Measurements from ENCODE around the gene RNF133.
A peak's percentile ranks its signal among the peaks of the same experiment; 100 is the strongest.
"Not testable (repeated sequence)": the region's sequence is repeated elsewhere in the genome, so short reads cannot be mapped to it uniquely, and the experiment has no call there.

The RNF133 gene

DNA sequence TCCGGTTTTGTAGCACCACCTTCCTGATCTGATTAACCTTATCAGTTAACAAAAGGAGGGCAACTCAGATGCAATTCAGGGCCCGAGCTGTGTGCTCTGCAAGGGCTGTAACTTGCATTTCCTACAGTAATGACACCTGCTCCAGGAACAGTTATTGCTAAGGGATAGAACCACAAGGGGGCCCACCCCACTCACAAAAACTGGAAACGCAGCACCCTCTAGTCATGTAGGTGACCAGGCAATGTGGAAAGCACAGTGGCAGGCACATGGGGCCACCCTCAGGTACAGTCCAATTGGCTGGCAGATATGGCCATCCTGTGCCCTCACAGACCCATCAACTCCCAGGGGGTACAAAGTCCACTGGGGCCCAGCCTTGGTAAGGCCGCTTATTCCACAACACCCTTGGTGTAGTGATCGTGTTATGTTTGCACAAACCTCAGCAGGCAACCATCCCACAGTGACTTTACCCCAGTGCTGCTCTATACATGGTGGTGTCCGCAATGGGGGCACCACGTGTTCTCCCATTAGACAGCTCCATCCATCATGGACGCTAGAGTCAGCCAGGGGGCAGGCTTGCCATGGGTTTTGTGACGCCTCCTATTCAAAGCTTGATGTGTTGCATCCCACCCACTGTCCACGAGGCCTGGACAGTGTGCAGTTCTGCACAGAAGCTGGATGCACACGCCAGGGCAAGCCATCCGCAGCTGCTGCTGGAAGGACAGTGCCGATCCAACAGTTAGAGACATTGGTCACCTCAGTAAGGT lies 9.4 kb downstream of the RNF133 start:
- no peak for DNase-seq (ENCODE audit: low spot score)

DNA sequence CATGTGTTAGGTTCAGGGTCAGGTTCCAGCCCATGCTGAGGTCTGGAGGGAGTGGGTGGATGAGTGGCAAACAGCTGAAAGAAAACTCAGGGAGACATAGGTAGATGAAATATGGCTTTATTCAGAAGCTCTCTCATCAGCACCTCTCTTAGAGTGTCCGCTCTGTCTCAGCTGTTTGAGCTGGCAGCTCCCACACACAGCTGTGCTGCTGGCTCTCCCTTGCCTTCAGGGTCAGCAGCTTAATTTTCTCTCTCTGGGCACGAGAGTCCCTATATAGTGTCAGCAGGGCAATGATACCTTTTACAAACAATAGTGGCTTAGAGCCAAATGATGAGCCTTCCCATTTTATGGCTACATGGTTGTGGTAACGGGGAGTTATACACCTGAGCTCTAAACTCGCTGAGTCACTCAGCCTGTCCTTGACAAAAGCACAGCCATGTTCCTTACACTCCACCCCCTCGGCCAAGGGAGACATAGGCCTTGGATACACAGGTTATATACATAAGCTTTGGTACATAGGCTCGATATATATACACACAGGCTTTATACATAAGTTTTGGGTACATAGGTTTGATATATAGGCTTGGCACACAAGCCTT lies 10.4 kb downstream of the RNF133 start:
- no peak for DNase-seq (ENCODE audit: low spot score)

DNA sequence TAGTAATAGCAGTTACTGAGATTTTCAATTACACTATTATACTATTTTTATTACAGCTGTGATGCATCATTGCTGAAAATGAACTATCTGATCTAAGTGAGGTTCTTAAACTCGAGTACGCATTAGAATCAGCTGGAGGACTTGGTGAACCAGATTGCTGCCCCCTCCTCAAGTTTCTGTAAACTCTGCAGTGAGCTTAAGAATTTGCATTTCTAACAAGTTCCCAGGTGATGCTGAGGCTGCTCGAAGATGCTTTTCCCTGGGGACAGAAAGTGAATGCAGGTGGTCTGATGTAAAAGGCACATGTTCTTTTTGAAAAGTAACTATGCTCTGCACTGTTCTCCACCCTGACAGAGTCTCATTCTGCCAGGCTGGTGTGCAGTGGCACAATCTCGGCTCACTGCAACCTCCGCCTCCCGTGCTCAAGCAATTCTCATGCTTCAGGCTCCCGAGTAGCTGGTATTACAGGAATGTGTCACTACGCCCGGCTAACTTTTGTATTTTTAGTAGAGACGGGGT lies 12.5 kb downstream of the RNF133 start:
- DNase-seq (ENCODE audit: low spot score), result no peak

DNA sequence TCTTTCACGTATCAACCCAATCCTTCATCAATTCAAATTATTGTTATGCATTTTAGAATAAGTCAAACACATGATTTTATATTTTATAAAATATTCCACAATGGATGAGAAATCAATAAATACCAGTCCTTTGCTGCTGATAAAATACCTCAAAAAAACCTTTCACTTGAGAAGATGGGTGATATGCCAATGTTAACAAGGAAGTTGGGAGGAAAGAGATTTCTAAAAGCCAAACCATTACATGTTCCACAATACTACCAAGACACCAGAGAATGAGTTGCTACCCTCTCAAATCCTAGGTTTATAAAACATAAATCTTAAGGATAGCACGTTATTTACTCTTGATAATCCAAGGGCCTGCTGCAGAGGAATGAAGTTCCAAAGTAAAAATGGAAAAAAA lies 14.4 kb downstream of the RNF133 start:
- DNase-seq (ENCODE audit: low spot score), result no peak

DNA sequence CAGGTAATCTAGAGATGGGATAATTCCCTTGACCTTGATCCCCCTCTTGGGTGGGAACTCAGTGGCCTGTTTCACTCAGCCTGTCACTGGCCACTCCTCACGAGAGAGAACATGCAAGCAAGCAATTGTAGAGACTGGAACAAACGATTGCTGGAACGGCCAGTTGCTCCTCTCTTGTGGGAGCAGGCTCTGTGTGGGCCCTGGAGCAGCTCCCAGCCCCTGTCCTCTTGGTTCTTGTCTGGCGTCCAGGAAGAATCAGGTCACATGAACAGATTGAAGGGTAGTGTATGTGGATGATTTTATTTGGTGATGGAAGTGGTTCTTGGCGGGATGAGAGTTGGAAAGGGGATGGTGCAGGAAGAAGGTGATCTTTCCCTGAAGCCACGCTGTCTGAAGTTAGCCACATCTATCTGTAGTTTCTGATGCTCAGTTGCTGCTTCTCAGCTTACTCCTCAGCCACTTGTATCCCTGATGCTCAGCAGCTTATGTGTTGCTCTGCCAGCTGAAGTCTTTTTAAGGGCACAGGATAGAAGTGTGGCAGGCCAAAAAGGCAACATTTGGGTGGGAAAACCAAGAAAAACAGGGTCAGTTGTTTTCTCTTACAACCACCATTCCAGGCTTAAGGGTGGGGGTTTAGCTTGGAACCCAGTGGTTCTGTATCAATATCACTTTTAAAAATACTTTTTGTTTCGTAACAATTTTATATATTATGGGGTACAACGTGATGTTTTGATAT lies 15.9 kb downstream of the RNF133 start:
- no peak for DNase-seq (ENCODE audit: low spot score)

DNA sequence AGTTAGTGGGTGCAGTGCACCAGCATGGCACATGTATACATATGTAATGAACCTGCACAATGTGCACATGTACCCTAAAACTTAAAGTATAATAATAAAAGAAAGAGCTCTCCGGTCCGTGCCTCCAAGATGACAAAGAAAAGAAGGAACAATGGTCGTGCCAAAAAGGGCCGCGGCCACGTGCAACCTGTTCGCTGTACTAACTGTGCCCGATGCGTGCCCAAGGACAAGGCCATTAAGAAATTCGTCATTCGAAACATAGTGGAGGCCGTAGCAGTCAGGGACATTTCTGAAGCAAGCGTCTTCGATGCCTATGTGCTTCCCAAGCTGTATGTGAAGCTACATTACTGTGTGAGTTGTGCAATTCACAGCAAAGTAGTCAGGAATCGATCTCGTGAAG lies 17.7 kb downstream of the RNF133 start:
- not testable (repeated sequence) for DNase-seq (ENCODE audit: low spot score)

DNA sequence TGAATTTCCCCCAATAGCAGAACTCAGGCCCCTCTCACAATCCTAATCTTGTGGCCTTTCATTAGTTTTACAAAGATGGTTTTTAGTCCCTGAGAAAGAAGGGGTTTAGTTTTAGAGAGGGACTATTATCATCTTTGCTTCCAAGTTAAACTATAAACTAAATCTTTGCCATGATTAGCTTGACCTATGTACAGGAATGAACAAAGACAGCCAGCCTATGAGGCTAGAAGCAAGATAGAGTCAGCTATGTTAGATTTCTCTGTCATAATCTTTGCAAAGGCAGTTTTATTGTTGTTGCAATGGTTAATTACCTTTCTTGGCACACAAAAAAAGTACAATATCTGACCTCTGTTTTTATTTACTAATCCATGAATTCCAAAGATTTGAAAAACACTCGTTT lies 19.1 kb downstream of the RNF133 start:
- DNase-seq (ENCODE audit: low spot score), result no peak

DNA sequence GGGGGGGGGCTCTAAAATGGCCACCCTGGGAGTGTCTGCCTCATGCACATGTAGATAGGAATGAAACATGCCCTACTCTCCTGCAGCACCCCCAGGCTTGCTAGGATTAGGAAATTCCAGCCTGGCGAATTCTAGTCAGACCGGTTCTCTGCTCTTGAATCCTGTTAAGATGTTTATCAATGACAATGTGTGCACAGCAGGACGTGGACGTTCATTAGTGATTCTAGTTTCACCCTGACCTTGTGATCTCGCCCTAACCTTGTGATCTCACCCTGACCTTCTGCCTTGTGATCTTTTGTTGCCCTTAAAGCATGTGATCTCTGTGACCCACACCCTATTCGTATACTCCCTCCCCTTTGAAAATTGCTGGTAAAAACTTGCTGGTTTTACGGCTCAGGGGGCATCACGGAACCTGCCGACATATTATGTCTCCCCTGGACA lies 19.6 kb downstream of the RNF133 start:
- not testable (repeated sequence) for DNase-seq (ENCODE audit: low spot score)

DNA sequence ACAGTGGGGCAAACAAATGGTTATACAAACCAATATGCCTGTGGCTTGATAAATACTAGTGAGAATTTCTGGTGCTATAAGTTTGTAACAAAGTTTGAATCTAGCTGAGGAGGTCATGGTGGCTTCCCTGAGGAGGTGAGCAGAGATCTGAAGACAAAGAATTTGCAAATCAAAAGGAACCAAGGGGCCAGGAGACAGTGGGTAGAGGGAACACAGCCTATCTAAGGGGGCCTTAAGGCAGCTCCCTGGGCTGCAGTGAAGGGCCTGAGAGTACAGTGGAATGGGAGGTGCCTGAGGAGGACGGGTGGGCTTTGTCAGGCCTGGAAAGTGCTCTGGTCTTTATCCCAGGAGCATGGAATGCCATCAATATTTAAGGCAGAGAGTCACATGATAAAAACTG lies 21.8 kb downstream of the RNF133 start:
- DNase-seq (ENCODE audit: low spot score), result no peak

DNA sequence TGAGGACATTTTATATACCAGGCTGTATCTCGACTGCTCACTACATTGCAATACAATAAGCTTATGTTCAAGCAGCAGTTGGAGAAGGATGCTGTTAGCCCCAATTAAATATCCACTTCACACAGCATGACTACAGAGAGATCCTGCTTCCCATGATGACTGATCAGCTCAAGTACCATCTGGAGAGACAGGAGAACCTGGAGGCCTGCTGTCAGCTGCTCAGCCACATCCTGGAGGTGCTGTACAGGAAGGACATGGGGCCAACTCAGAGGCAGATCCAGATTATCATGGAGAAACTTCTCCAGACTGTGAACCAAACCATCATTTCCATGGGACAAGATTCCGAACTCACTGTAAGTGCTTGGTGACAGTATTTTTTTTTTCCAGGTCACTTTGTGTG lies 22.5 kb downstream of the RNF133 start:
- DNase-seq (ENCODE audit: low spot score), result no peak

DNA sequence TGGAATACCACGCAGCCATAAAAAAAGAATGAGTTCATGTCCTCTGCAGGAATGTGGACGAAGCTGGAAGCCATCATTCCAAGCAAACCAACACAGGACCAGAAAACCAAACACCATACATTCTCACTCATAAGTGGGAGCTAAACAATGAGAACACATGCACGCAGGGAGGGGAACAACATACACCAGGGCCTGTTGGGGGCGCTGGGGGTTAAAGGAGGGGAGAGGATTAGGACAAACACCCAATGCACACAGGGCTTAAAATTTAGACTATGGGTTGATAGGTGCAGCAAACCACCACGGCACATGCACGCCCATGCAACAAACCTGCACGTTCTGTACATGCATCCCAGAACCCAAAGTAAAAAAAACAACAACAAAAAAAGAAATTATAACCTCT lies 23.3 kb downstream of the RNF133 start:
- no peak for DNase-seq (ENCODE audit: low spot score)

DNA sequence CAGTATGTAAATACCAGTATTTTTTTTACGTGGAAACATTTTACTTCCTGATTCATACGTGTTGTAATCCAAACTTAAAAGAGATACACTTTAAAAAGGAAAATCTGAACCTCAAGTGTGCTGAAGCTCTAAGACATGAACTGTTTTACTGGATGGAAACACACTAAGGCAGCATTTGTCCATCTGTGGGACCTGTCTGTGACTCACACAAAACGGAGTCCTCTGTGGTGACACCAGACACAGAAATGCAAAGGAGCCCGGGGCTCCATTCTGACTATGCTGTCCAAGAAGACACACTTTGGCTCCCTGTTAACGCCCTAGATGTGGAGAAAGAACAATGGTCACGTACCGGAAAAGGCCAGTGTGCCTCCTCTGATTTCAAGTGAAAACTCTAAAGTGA lies 23.9 kb downstream of the RNF133 start:
- DNase-seq (ENCODE audit: low spot score), result no peak

DNA sequence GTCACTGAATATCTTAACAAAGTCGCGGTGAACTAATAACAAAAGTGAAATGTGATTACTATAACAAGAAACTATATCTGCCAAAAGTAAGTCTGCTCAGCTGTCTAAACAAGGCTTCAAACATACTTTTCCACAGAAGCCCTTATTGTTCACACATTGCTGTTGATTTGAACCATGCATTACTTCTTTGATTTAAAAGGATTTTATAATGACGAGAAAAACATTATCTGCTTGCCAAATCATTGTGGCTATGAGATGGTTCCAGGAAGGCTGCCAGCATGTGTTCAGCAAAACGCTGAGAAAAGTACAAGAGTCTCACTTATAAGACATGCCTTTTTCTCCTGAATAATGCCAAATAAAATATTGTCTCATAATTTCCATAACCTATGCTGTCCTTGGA lies 24.4 kb downstream of the RNF133 start:
- peak; percentile 22 for DNase-seq (ENCODE audit: low spot score)

DNA sequence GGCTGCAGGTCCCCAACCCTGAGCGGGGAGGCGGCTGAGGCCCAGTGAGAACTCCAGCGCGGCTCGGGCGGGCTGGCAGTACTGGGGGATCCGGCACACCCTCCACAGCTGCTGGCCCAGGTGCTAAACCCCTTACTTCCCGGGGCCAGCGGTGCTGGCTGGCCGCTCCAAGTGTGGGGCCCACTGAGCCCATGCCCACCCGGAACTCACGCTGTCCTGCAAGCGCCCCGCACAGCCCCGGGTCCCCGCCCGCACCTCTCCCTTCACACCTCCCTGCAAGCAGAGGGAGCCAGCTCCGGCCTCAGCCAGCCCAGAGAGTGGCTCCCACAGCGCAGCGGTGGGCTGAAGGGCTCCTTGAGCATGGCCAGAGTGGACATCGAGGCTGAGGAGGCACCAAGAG lies 25.0 kb downstream of the RNF133 start:
- no peak for DNase-seq (ENCODE audit: low spot score)

DNA sequence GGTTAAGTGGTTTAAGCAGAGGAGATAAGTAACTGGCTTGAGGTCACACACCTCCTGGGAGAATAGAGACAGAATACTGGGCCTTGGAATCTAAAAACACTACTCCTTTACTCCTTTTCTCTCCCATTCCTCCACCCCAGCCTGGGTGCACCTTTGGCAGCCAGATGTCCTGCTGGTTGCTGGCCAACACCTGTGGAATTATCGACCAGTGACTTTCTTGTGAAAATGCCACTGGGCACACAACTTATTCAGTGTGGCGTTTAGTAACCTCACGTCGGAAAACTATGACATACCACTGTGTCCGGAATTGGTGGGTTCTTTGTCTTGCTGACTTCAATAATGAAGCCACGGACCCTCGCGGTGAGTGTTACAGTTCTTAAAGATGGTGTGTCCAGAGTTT lies 26.4 kb downstream of the RNF133 start:
- no peak for DNase-seq (ENCODE audit: low spot score)

DNA sequence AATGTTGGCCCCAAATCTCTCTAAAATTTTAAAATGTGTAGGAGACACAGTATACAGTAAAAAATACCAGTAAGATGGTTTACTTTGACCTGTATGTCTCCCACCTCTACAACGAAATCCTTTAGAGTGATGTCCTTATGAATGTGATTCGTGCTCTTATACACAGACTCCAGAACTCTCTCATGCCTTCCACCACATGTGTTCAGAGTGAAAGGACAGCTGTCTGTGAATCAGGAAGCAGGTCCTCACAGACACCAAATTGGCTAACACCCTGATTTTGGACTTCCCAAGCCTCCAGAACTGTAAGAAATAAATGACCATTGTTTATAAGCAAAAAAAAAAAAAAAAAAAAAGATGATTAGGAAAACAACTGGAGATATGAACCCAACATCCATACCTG lies 35.2 kb downstream of the RNF133 start:
- no peak for DNase-seq (ENCODE audit: low spot score)

DNA sequence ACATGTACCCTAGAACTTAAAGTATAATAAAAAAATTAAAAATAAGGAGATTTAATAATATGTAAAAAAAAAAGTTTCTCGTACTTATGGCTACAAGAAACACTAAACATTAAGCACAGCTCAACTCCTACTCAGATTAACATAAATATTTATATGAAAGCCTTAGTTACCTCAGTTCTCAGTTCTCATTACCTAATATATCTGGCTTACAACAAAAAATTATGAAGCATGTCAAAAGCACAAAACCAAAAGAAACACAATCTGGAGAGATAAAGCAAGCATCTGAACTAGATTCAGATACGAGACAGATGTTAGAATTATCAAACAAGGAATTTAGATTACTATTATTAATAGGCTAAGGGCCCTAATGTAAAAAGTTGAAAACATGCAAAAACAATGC lies 40.1 kb downstream of the RNF133 start:
- DNase-seq (ENCODE audit: low spot score), result no peak

DNA sequence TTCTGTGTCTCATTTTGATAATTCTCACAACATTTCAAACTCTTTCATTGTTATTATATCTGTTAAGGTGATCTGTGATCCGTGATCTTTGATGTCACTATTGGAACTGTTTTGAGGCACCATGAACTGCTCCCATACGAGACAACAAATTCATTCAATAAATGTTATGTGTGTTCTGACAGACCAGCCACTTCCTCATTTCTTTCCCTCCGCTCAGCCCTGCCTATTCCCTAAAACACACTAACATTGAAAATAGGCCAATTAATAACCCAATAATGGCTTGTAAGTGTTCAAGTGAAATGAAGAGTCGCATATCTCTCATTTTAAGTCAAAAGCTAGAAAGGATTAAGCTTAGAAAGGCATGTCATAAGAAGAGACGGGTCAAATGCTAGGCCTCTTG lies 45.2 kb downstream of the RNF133 start:
- DNase-seq (ENCODE audit: low spot score), result no peak

DNA sequence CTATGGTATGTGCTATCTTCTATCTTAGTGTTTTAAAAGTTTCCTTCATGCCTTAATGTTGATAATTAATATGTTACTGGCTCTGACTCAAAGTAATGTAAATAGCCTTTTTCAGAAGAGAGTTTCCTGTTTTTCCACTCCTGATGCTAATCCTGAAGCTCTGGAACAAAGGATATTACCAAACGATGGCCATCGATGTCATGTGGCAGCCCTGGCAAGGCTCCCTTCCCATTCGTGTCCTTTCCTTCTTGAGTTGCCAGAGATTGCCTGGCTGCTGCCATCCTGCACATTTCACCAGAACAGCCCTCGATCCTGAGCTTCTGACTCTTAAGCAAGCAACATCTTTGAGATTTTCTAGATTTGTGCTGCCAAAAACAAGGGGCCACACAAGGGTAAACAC lies 46.0 kb downstream of the RNF133 start:
- no peak for DNase-seq (ENCODE audit: low spot score)

DNA sequence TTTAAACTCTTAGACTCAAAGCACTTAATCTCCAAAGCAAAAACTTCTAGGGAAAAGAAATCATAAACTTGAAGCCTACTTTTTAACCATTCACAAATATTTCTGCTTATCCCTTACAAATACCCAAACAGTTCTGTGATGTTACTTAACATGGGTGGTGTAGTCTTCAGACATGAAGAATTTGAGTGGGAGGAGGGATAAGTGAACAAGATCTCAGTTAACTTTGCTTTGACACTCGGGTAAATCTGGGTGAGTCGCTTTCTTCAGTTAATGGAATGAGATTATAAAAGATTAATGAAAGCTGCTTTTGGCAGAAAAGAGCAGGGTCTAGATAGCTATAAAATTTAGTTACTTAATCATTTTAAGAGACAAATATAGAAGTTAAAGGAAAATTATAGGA lies 47.5 kb downstream of the RNF133 start:
- DNase-seq (ENCODE audit: low spot score), result no peak
